ENCODE data around the gene HRNR.

HRNR gene

DNA sequence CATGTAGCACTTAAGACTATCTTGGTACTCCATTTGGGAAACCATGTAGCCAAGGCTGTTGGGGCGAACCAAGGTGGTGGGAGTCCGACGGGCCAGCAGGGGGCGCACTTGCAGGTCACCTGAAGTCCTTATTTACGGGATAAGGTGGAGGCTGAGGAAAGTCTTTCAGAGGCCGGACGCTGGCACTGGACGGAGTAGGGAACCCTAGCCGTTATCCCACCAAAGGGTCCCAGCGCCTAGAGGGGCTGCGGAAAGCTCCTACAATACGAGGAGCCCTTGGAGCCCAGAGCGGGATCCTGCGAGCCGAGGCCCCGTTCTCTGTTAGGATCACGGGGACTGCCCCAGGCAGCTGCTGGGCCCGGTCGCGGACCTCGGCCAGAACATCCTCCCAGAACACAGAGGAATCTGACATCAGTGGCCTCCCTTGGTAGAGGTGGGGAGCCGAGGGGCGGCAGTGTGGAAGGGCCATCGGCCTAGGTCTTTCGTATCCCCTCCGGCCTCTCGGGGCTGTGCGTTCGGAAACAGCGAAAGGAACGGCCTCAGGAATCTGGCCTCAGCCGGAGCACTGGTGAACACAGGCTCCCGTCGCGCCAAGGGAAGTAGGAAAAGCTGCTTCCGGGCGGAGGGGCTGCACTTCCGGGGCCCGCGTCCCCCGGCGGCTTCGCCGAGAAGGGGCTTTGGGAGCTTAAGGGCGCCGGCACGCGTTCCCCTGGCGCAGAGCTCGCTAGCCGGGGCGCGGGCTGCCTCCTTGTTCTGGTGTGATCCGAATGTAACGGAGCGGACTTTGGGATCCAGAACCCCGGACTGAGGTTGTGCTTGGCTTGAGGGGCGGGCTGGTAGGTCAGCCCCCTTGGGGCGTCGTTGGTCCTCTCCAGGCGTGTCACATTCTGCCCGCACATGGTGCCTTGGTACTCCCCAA is 35.1 kb downstream of the HRNR start:
- peak; percentile 46 to 70 for DNase-seq (ENCODE audit: low read depth in 2 of 2)

DNA sequence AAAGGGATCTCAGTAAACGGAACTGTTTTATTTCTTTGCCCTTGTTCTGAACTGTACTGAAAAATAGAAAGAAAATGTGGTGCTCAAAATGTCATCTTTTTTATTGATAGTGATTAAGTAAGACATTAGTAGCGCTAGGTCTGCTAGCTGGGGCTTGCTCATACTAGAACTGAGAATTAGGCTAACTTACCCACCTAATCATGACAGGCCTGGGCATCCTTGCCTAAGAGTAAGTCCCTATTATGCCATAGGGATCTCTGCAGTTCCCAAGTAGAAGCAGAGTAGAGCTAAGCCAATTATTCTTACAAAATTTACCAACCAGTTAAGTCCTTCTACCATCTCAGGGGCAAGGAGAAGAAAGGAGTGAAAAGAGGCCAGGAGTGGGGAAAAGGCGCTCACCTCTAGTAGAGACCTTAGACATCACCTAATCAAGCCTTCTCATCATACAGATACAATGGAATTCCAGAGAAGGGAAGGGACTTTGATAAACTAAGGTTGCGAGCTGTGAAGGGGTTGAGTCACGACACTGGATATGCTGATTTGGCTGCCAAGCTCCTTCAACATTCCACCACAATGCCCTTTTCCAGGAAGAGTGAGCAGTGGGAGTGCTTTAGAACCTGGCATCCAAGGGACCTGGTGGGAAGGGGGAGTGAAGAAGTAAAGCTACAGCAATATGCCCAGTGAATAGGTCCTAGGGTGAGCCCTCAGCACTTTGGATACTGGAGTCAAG is 37.3 kb downstream of the HRNR start:
- no peak for DNase-seq (ENCODE audit: low read depth in 2 of 2)

DNA sequence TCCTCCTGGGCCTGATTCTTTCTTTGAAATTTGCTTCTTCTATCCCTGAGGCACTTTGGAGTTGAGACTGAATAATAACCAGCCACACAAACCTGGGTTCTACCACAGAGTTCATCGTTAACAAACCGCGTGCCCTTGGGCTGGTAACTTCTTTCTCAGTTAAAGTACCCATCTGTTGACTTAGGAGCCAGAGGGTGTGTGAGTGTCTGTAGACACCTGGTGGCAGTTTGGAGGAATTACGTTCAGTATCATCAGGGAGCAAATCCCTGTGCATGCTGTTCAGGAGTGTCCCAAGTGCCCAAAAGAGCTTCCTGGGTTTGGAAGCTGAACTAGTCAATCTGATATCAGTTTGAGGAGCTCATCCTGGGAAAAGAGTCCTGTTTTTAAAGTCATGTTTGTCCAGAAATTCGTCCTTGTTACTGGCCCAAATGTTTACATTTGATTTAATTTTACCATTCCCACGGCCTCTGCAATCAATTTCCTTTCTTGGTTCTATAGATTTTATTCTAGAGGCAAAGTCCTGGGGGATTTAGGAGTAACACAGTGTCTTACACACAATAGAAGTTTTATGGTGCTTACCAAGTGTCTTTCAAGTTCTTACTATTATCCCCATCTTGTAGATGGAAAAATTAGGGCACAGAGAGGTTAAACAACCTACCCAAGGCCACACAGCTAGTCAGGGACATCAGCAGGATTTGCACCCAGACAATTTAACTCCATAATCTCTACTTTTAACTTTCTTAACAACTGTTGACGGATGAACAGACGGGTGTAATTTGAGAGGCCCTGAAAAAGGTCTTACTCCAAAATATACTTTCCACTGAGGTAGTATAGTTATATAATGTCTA is 38.2 kb downstream of the HRNR start:
- peak in 1 of 2 donors; percentile 11 for DNase-seq (ENCODE audit: low read depth in 2 of 2)

DNA sequence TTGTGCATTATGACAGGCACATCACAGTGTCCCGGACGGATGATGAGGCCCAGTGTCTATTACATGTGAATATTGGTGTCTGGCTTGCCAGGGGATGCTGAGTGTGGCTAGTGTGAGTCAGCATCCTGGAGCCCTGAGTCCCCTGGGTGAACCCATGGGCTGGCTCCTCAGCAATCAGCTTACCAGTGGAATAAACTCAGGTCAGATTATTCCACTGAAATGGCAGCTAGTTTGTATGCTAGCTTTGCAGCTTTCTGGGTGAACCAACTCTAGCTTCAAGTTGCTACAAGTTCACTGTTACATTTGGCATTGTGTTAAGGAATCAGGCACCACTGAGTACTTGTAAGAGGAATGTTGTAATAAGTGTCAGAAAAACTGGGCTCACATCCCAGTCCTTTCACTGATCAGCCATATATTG is 41.0 kb downstream of the HRNR start:
- DNase-seq (ENCODE audit: low read depth in 2 of 2): no peak

DNA sequence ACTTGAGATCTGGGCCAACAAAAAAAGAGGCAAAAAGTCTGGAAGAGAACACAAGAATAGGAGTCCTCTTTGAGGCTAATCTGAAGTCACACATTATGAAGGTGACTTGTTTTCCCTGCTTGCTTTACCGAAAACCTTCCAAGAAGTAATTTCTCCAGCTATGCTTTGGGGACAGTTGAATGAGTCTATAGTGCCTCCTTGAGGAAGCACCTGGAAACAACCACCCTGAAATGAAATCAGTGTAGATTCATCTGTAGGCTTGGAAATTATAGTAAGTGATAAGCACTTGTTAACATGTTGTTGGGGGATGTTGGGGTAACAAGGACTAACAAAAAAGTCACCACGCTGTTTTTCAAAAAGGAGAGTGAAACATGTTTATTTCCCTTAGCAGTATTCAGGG is 41.6 kb downstream of the HRNR start:
- no peak for DNase-seq (ENCODE audit: low read depth in 2 of 2)

DNA sequence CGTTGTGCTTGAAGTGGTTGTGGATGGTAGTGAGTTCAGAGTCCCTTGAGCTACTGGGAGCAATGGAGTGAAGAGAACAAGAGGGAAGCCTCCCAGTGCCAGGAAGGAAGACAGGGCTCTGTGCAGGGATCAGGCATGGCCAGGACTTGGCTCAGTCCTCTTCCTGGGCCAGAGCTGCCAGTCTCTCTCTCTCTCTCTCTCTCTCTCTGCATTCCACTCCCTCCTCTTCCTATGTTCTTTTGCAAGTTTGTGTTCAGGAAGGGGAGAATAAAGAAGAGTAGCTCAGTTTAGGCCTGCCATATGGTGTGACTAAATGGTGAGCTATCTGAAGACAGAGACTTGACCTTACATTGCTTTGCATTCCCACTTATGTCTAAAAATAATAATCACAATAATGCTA is 44.4 kb downstream of the HRNR start:
- DNase-seq (ENCODE audit: low read depth in 2 of 2): no peak

DNA sequence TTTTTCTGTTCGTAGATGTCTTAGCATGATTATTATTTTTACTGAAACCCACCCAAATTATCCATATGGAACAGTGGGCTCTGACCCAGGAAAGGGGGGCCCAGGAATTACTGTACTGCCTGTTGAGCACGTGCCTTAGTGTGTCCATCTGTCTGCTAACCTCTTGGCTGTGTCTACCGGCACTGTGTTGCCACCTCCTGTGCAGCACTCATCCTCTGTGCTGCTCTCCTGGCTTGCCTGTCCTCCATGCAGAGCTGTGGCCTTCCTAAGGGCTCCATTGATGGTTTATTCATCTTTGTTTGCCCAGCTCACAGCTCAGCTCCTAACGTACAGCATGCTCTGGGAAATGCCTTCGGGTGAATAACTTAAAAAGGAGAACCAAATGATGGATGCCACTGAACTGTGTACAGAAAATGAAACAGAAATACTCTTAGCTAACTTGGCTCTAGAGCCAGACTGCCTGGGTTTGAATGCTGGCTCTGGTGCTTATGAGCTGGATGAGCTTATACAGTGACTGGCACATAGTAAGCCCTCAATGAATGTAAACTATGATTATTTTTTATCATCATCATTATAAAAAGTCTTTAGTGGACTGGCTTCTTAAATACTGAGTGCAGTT is 53.6 kb downstream of the HRNR start:
- DNase-seq (ENCODE audit: low read depth in 2 of 2): no peak

DNA sequence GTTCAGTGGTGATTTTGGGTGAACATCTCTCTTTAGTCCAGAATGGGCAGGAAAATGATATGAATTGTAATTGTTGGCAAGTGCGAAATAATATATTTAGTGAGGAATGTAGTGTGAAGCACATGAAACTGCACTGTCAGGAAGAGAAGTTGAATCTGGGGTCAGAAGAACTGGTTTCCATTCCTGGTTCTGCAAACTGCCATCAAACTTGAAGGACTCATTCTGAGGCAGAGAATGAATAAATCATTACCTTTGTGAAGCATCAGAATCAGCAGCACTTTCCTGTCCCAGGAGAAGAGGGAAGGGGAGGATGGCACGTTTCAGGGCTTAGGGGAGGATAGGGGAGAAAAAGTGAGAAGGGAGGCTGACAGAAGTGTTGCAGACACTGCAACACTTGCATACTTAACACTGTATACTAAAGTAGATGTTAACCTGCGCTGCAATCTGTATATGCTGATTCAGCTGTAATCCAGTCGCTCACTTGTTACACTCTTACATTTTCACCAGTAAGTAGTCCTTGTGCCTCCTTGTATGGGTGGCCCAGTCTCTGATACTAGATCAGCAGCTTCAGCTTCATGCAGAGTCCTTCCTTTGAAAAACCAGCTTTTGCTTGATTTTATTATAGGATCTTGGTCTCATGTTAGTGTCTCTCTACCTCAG is 54.5 kb downstream of the HRNR start:
- no peak for DNase-seq (ENCODE audit: low read depth in 2 of 2)

DNA sequence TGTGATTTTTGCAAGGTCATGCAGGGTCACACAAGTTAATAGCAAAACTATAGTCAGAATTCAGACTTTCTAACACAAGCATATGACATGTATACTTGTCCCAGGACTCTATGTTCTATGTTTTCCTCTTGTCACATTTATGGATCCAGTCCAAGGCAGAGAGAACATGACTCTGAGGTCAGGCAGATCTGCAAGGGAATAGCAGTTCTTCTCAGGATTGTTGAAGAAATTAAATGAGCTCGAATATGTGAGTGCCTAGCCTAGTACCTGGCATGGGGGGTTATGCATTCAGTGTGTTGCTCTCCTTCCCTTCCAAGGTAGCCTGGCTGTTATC is 55.5 kb downstream of the HRNR start:
- DNase-seq (ENCODE audit: low read depth in 2 of 2): no peak

DNA sequence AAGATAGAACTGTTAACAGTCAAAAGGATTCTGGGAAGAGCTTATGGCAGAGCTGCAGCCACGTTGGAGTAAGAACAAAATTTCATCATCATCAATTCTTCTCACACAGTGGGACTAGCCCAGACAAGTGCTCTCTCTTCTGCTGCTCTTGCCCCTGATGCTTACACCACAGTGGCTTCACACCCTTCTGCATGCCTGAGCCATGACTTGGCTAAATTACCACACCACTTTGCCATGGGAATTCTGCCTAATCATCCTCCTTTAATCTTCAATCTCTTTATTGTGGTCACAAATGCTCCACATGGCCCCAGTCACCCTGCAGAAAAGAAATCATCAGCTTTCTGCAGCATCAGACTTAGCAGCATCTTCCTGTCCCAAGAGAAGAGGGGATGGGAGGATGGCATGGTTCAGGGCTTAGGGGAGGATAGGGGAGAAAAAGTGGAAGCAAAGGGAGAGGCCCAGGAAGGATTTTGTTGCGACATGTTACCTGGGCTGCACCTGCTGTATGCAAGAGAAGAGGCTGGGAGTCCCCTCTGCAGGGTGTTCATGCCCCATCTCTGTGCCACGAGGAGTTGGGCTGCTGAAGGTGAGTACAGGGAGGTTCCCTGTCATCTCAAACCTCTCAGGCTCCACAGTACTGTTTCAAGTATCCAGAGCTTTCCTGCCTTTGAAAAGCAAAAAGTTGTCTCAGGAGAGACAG is 56.0 kb downstream of the HRNR start:
- DNase-seq (ENCODE audit: low read depth in 2 of 2): no peak

DNA sequence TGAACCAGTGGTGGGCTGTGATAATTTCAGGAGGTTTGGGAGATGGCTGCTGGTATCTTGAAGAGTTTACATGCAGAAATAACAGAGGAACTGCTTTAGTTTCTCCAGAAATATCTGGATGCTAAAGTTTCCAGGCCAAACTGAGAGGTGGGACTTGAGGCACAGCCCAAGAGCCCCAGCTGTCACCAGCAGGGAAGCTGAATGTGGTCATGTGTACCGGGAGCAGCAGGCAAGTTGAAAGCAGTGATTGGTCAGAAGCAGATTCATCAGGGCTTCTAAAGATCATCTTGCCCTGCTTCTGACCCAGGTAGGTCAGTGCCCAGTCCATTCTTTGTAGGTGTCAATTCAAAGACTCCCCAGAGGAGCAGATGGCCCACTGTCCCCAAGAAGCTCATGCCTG is 57.0 kb downstream of the HRNR start:
- no peak for DNase-seq (ENCODE audit: low read depth in 2 of 2)

DNA sequence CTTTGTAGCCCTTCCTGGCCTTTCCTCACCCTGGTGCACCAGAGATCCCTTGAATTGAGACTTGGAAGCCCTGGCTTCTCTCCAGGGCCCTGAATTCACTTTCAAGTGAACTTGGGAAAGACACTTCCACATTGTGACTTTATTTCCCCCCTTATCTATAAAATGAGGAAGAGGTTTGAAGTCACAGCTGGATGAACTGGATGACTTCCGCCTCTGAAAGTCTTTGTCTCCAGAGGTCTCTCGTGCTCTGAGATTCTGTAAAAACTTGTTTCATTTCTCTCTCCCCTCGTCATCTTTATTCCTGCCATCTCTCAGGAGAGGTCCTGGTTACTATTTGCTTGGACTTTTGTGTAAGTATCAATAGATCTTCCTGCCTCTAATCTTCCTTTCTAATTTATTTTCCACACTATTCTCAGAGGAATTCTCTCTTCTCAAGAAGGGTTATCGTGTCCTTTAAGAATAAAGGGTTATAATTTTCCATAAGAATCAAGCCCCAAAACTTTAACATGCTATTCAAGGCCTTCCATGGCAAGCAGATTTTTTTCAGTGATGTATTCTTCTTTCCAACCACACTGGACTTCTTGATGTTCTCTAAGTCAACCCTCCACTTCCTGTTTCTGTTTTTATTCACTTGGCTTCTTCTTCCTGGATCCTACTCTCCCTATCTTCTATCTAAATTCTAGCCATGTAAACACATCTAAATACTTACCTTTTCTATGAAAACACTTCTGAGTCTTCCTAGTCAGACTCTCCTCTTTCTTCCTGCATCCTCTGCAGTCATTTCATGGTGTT is 58.5 kb downstream of the HRNR start:
- no peak for DNase-seq (ENCODE audit: low read depth in 2 of 2)

DNA sequence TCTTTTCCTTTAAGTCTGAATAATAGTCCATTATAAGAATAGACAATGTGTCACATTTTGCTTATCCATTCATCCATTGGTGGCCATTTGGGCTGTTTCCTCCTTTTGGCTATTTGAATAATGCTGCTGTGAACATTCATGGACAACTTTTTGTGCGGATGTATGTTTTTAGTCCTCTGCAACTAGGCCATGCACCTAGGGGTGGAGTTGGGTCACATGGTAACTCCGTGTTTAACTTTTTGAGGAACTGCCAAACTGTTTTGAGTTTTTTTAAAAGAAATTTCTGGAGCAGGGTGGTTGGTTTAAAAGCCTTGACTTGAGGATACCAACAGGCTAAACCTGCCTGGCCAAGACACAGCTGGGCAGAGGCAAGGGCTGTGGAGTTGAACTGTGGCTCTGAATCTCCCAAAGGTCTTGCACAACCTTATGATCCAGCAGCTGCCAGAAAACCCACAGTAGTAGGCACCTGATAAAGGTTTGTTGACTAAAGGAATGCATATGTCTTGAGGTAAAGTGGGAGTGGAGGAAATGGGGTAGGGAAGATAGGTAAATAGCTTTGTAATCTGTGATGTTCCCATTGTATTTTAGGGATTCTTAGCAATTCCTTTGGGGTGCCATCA is 59.4 kb downstream of the HRNR start:
- no peak for DNase-seq (ENCODE audit: low read depth in 2 of 2)

DNA sequence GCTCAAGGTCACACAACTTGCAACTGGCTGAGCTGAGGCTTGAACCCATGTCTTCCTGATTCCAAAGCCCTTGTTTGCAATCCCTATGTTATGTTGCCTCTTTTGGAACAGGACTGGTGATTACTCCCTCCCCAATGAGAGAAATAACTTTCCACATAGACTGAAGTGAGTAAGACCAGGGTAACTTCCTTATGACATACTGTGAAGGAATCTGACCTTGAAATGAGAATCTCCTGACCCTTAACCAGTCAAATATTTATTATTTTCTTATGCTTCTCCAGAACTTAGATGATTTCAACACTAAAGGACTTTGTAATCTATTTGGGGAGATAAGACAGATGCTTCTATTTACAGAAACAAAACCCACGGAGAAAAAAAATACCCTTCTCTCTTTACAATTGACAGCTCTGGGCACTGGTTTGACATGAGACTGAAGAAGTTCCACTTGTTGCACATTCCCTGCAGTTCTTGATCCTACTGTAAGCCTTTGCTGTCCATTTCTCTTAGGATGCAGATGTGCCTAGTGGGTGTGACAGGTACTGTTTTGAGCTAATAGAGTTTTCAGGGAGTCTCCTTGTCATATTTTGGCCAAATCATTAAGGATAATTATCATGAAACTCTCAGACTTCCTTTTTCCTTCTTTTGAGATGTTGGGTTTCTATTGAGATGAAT is 61.1 kb downstream of the HRNR start:
- DNase-seq (ENCODE audit: low read depth in 2 of 2): no peak

Data from stimulated activated CD8-positive, alpha-beta memory T cell treated with anti-CD3 and anti-CD28 coated beads, Interleukin-7, amount 100 ng/mL, for 1 hour (primary cell).